Smooth muscle cell (in vitro differentiated cells): Measurements from ENCODE around the gene FAM177A1. TPM values are rescaled to one million over a fixed set of nuclear protein-coding genes. Genes with fewer than 3 reads are reported as not detected.

ENCODE experiments used
- DNase-seq: peaks from one replicate; lab custom pipeline; 2025; ENCODE audit not compliant: unreplicated experiment; lab: John Stamatoyannopoulos, UW
- H2AFZ ChIP-seq: fragments of 200-600 bp; sonication (generic); 2 replicates; pipeline ENCODE4 v1.6.0; 2016; ENCODE audit warnings: antibody characterized with exemption, low read depth, mild to moderate bottlenecking
- H3F3A ChIP-seq: fragments of 200-600 bp; sonication (generic); 2 replicates; pipeline ENCODE4 v1.6.0; 2017; ENCODE audit warnings: antibody characterized with exemption, low read depth
- H3K27ac ChIP-seq: fragments of 200-600 bp; sonication (generic); 2 replicates; pipeline ENCODE4 v1.5.1; 2016; ENCODE audit warnings: low read depth, mild to moderate bottlenecking
- H3K27me3 ChIP-seq: fragments of 200-600 bp; sonication (generic); 2 replicates; pipeline ENCODE4 v1.6.1; 2016; ENCODE audit warnings: low read depth, mild to moderate bottlenecking
- H3K36me3 ChIP-seq: fragments of 200-600 bp; sonication (generic); 2 replicates; pipeline ENCODE4 v1.5.1; 2016; ENCODE audit warnings: low read depth
- H3K4me1 ChIP-seq: fragments of 200-600 bp; sonication (generic); 2 replicates; pipeline ENCODE4 v1.5.1; 2016; ENCODE audit warnings: low read depth
- H3K4me2 ChIP-seq: fragments of 200-600 bp; sonication (generic); 2 replicates; pipeline ENCODE4 v1.6.0; 2016; ENCODE audit warnings: mild to moderate bottlenecking
- H3K4me3 ChIP-seq: fragments of 200-600 bp; sonication (generic); 2 replicates; pipeline ENCODE4 v1.5.1; 2016; ENCODE audit warnings: mild to moderate bottlenecking
- H3K79me2 ChIP-seq: fragments of 200-600 bp; sonication (generic); 2 replicates; pipeline ENCODE4 v1.6.0; 2016; ENCODE audit warnings: low read depth, mild to moderate bottlenecking
- H3K9ac ChIP-seq: fragments of 200-600 bp; sonication (generic); 2 replicates; pipeline ENCODE4 v1.6.0; 2016; ENCODE audit warnings: low read depth
- H3K9me3 ChIP-seq: fragments of 200-600 bp; sonication (generic); replicated peaks from 2 replicates; pipeline ENCODE4 v1.5.1; 2016; ENCODE audit warnings: low read depth
- H4K20me1 ChIP-seq: fragments of 200-600 bp; sonication (generic); 2 replicates; pipeline ENCODE4 v1.6.0; 2016; ENCODE audit warnings: low read depth
- WGBS: methylation state at CpG from one replicate; pipeline ENCODE4 v1.1.7; 2016; ENCODE audit warnings: low lambda C conversion rate; 5-methylcytosine and 5-hydroxymethylcytosine counted together
- polyA plus RNA-seq: library from polyadenylated mRNA; unstranded; fragments of >200 nt; fragmentation: Nextera tagmentation; extraction: Ambion mirVana; gene quantifications from 2 replicates; pipeline ENCODE4 v1.2.1, GENCODE V29; 2016
- total RNA-seq: library from RNA; depleted of rRNA; stranded (reverse); fragments of >200 nt; gene quantifications from 2 replicates; pipeline ENCODE4 v1.2.3, GENCODE V29; 2014
- TF ChIP-seq, protein P1 (sequence below): fragments of 200-600 bp; sonication (generic); IDR thresholded peaks from 2 replicates; pipeline ENCODE4 v1.5.1; 2017; ENCODE audit warnings: borderline replicate concordance, mild to moderate bottlenecking, antibody characterized with exemption; ENCODE audit not compliant: insufficient read depth, poor library complexity, severe bottlenecking

Gene FAM177A1
- total and polyA plus RNA-seq, 2 experiments from 2014 or later: 51.3 to 70.7 TPM

DNA sequence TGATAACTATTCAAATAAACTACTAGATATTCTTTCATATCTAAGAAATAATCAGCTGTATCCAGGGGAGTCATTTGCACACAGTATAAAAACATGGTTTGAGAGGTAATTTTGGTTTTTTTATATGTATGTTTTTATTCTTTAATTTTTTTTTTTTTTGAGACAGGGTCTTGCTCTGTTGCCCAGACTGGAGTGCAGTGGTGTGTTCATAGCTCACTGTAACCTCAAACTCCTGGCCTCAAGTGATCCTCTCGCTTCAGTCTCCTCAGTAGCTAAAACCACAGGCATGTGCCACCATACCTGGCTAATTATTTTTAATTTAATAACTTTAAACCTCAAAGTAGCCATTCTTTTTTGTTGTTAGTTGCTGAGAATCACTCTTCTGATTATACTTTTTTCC is 78.1 kb downstream of the FAM177A1 start:
- peaks cover 15% of the 10 kb centered on the region for H3K4me1 ChIP-seq
- no peak overlapping the region for H3K9ac ChIP-seq
- peak overlapping the region; percentile 68 for H3K4me3 ChIP-seq
- no peaks in the 10 kb centered on the region for H3K36me3 ChIP-seq
- H3K9me3 ChIP-seq: no peaks in the 10 kb centered on the region
- H3K27me3 ChIP-seq: no peaks in the 10 kb centered on the region
- WGBS: 80% methylated on average over 1 of the region's 1 CpG
- TF ChIP-seq, protein P1, sequence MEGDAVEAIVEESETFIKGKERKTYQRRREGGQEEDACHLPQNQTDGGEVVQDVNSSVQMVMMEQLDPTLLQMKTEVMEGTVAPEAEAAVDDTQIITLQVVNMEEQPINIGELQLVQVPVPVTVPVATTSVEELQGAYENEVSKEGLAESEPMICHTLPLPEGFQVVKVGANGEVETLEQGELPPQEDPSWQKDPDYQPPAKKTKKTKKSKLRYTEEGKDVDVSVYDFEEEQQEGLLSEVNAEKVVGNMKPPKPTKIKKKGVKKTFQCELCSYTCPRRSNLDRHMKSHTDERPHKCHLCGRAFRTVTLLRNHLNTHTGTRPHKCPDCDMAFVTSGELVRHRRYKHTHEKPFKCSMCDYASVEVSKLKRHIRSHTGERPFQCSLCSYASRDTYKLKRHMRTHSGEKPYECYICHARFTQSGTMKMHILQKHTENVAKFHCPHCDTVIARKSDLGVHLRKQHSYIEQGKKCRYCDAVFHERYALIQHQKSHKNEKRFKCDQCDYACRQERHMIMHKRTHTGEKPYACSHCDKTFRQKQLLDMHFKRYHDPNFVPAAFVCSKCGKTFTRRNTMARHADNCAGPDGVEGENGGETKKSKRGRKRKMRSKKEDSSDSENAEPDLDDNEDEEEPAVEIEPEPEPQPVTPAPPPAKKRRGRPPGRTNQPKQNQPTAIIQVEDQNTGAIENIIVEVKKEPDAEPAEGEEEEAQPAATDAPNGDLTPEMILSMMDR: no peak
- no peaks in the 10 kb centered on the region for H3F3A ChIP-seq
- H2AFZ ChIP-seq: no peak overlapping the region
- H3K79me2 ChIP-seq: peaks cover 25% of the 10 kb centered on the region
- H3K4me2 ChIP-seq: peak overlapping the region; percentile 85
- no peak overlapping the region for H3K27ac ChIP-seq
- no peak for DNase-seq
- H4K20me1 ChIP-seq: no peaks in the 10 kb centered on the region

Other genes starting within 250 kb of the FAM177A1 start
- 21.7 and 31.9 TPM in 2 replicates for gene BAZ1A, start 170.9 kb upstream of the FAM177A1 start, total RNA-seq
- 12.4 and 16.5 TPM in 2 replicates for gene BAZ1A, start 170.9 kb upstream of the FAM177A1 start, polyA plus RNA-seq
- gene SRP54, start 63.3 kb upstream of the FAM177A1 start, total RNA-seq: 111 and 129 TPM in 2 replicates
- gene SRP54, start 63.3 kb upstream of the FAM177A1 start, polyA plus RNA-seq: 76.4 and 79.4 TPM in 2 replicates
- gene PPP2R3C, start 75.7 kb downstream of the FAM177A1 start, total RNA-seq: 35.6 and 36.3 TPM in 2 replicates
- 32.3 and 38.4 TPM in 2 replicates for gene PPP2R3C, start 75.7 kb downstream of the FAM177A1 start, polyA plus RNA-seq
- 29.1 and 31.3 TPM in 2 replicates for gene PRORP, start 76.3 kb downstream of the FAM177A1 start, total RNA-seq
- 17.6 and 21.1 TPM in 2 replicates for gene PRORP, start 76.3 kb downstream of the FAM177A1 start, polyA plus RNA-seq
- 250 and 315 TPM in 2 replicates for gene PSMA6, start 246.1 kb downstream of the FAM177A1 start, total RNA-seq
- gene PSMA6, start 246.1 kb downstream of the FAM177A1 start, polyA plus RNA-seq: 251 and 255 TPM in 2 replicates